HepG2 (cell line): ENCODE measurements around the gene CALHM5. TPM values are rescaled to one million over a fixed set of nuclear protein-coding genes. Genes with fewer than 3 reads are reported as not detected.

Experiments used
- ATAC-seq: fragments of 200-7000 bp; cut with Tn5 transposase; 3 replicates; pipeline ENCODE4 v1.9.1; 2020; ENCODE audit warnings: mild to moderate bottlenecking, moderate library complexity
- BruUV-seq: library from RNA; stranded (reverse); fragments of 400-500 nt; replicated peaks from 2 replicates; lab custom pipeline; 2021; lab: Mats Ljungman, UMichigan
- CTCF ChIA-PET: fragments of 300-600 bp; formaldehyde crosslinking; extraction: SDS; loops from one replicate; lab custom pipeline; 2021; ENCODE audit warnings: low total read pairs, inconsistent platforms, low intra/inter-chr PET ratio; lab: Yijun Ruan, JAX
- POLR2A ChIA-PET: fragments of 350-600 bp; sonication (Branson Sonifier 250); formaldehyde crosslinking; loops from one replicate; lab custom pipeline; 2020; ENCODE audit warnings: antibody characterized with exemption, inconsistent platforms; lab: Yijun Ruan, JAX
- DNase-seq: peaks from one replicate; pipeline ENCODE4 v3.0.0-alpha.2; 2015; ENCODE audit warnings: low spot score
- FAIRE-seq: peaks from 3 replicates; lab custom pipeline; 2011; peaks lifted over from hg19 to GRCh38; lab: Jason Lieb, UNC
- H2AFZ ChIP-seq: one replicate; pipeline ENCODE4 v1.6.1; 2011; ENCODE audit warnings: low read length, inconsistent platforms
- H3K27ac ChIP-seq: fragments of 300-600 bp; 3 replicates; pipeline ENCODE4 v1.8.0; 2011; ENCODE audit warnings: mixed run types, mild to moderate bottlenecking, mixed read lengths, low read length, inconsistent platforms; ENCODE audit not compliant: insufficient read depth; ENCODE audit errors: extremely low read length
- H3K27me3 ChIP-seq, 2 experiments: fragments of 200-600 bp in 1 of 2; 2 replicates in 1 of 2; 3 replicates in 1 of 2; pipeline versions ENCODE4 v1.6.0 to v1.8.0; 2011; ENCODE audit warnings: low read length in 2 of 2, mild to moderate bottlenecking in 2 of 2, moderate library complexity in 2 of 2, inconsistent platforms in 1 of 2; ENCODE audit not compliant: insufficient read depth in 2 of 2, control insufficient read depth in 1 of 2
- H3K36me3 ChIP-seq, 2 experiments: fragments of 200-600 bp in 1 of 2; replicated peaks in 1 of 2; 2 replicates in 1 of 2; 3 replicates in 1 of 2; pipeline versions ENCODE4 v1.5.1 to v1.8.0; 2011; ENCODE audit warnings: low read length in 2 of 2, inconsistent platforms in 1 of 2; ENCODE audit not compliant: insufficient read depth in 2 of 2, control insufficient read depth in 1 of 2
- H3K4me1 ChIP-seq: 2 replicates; pipeline ENCODE4 v1.5.1; 2012; ENCODE audit warnings: low read length, inconsistent platforms; ENCODE audit not compliant: insufficient read depth
- H3K4me2 ChIP-seq: 2 replicates; pipeline ENCODE4 v1.6.0; 2011; ENCODE audit warnings: low read depth, low read length, inconsistent platforms
- H3K4me3 ChIP-seq, 3 experiments: fragments of 200-600 bp in 1 of 3; sonication (generic), shearing (Covaris generic) in 1 of 3; replicated peaks in 1 of 3; 2 replicates each; pipeline ENCODE4 v1.5.1; 2011 to 2016; ENCODE audit warnings: low read length in 3 of 3, inconsistent platforms in 2 of 3, low read depth in 2 of 3, mild to moderate bottlenecking in 2 of 3, control low read depth in 1 of 3, mixed read lengths in 1 of 3; ENCODE audit not compliant: insufficient read depth in 1 of 3
- H3K79me2 ChIP-seq: one replicate; pipeline ENCODE4 v1.6.1; 2011; ENCODE audit warnings: low read length, inconsistent platforms; ENCODE audit not compliant: insufficient read depth
- H3K9ac ChIP-seq: 2 replicates; pipeline ENCODE4 v1.6.0; 2011; ENCODE audit warnings: mild to moderate bottlenecking, low read depth, low read length, inconsistent platforms; ENCODE audit not compliant: insufficient read depth
- H3K9me3 ChIP-seq: 2 replicates; pipeline ENCODE4 v1.5.1; 2012; ENCODE audit warnings: mild to moderate bottlenecking, low read length
- H4K20me1 ChIP-seq: 2 replicates; pipeline ENCODE4 v1.6.0; 2011; ENCODE audit warnings: inconsistent platforms, mild to moderate bottlenecking, low read length, moderate library complexity; ENCODE audit not compliant: insufficient read depth
- CREB1 ChIP-seq, 2 experiments: fragments of 450-650 bp in 1 of 2; IDR thresholded peaks; 2 replicates each; pipeline ENCODE4 v1.6.1; 2016 to 2017; ENCODE audit warnings: control low read depth in 1 of 2, mild to moderate bottlenecking in 1 of 2, missing compliant biosample characterization in 1 of 2, missing genetic modification characterization in 1 of 2
- HMGA1 ChIP-seq: sonication (generic); formaldehyde crosslinking; conservative IDR thresholded peaks from 2 replicates; pipeline ENCODE4 v1.4.0; 2020; ENCODE audit warnings: missing genetic modification reagents
- PHF21A ChIP-seq: sonication (generic); formaldehyde crosslinking; IDR thresholded peaks from 2 replicates; pipeline ENCODE4 v1.5.0; 2020; ENCODE audit warnings: mild to moderate bottlenecking, missing genetic modification reagents
- RBM39 ChIP-seq: fragments of 200-400 bp; formaldehyde crosslinking; IDR thresholded peaks from one replicate; pipeline ENCODE4 v1.6.1; 2018; ENCODE audit warnings: antibody characterized with exemption, mild to moderate bottlenecking, low read depth, low read length; ENCODE audit not compliant: poor library complexity, severe bottlenecking
- SP2 ChIP-seq: sonication (generic); formaldehyde crosslinking; IDR thresholded peaks from 2 replicates; pipeline ENCODE4 v1.5.1; 2020; ENCODE audit warnings: mild to moderate bottlenecking, missing genetic modification reagents
- YEATS4 ChIP-seq: sonication (generic); formaldehyde crosslinking; IDR thresholded peaks from 2 replicates; pipeline ENCODE4 v1.4.0; 2020; ENCODE audit warnings: missing genetic modification reagents, borderline replicate concordance
- ZBTB21 ChIP-seq: sonication (generic); formaldehyde crosslinking; IDR thresholded peaks from 2 replicates; pipeline ENCODE4 v1.4.0; 2020; ENCODE audit warnings: missing genetic modification reagents
- ZNF205 ChIP-seq: IDR thresholded peaks from 2 replicates; pipeline ENCODE4 v1.6.1; 2018; ENCODE audit warnings: missing biosample characterization, missing genetic modification reagents
- ZNF557 ChIP-seq: sonication (generic); formaldehyde crosslinking; IDR thresholded peaks from 2 replicates; pipeline ENCODE4 v1.4.0; 2020; ENCODE audit warnings: missing genetic modification reagents
- ZNF782 ChIP-seq: sonication (generic); formaldehyde crosslinking; IDR thresholded peaks from 2 replicates; pipeline ENCODE4 v1.4.0; 2020; ENCODE audit warnings: missing genetic modification reagents, mild to moderate bottlenecking, borderline replicate concordance
- WGBS: methylation state at CpG from one replicate; pipeline ENCODE4 v1.1.6; 2017; ENCODE audit warnings: low lambda C conversion rate; 5-methylcytosine and 5-hydroxymethylcytosine counted together
- in situ Hi-C: cut with HindIII; loops from 2 replicates; pipeline ENCODE4 v1.10.0; 2017; ENCODE audit warnings: low pct_unique_long_range_greater_than_20kb; ENCODE audit not compliant: extremely low pct_ligation_motif_present
- intact Hi-C: fragments of 100-400 bp; cut with micrococcal nuclease; formaldehyde crosslinking; loops from one replicate; pipeline ENCODE4 v1.10.0; 2022; ENCODE audit not compliant: unreplicated experiment
- polyA plus RNA-seq, 8 experiments: library from polyadenylated mRNA; depleted of rRNA in 3 of 8; stranded (reverse) in 7 of 8; unstranded in 1 of 8; fragments of >200 nt; fragmentation: Illumina TruSeq in 4 of 8; extraction: Trizol in 4 of 8; gene quantifications; 2 replicates each; pipeline versions ENCODE4 v1.2.1 to v1.2.3, GENCODE V29; 2011 to 2016; ENCODE audit warnings: low read depth in 4 of 8, missing spikeins in 1 of 8, mixed read lengths in 1 of 8; ENCODE audit not compliant: insufficient read depth in 1 of 8
- total RNA-seq, 5 experiments: library from RNA; depleted of rRNA; stranded (reverse); fragments of >200 nt; fragmentation: Illumina TruSeq; extraction: Trizol; gene quantifications; 2 replicates each; pipeline ENCODE4 v1.2.3, GENCODE V29; 2016; ENCODE audit warnings: low read depth in 1 of 5
- TF ChIP-seq, protein P1 (sequence below): sonication (generic); formaldehyde crosslinking; IDR thresholded peaks from 2 replicates; pipeline ENCODE4 v1.8.1; 2023; ENCODE audit warnings: mild to moderate bottlenecking, moderate library complexity, missing genetic modification reagents
- TF ChIP-seq, protein P2 (sequence below): sonication (generic); formaldehyde crosslinking; IDR thresholded peaks from 2 replicates; pipeline ENCODE4 v1.4.0; 2020; ENCODE audit warnings: missing genetic modification reagents

Gene CALHM5
- total and polyA plus RNA-seq, 2 of the 13 experiments (the other 11 are each of a cell fraction or from before 2014, with no cell fraction given) = not detected

DNA sequence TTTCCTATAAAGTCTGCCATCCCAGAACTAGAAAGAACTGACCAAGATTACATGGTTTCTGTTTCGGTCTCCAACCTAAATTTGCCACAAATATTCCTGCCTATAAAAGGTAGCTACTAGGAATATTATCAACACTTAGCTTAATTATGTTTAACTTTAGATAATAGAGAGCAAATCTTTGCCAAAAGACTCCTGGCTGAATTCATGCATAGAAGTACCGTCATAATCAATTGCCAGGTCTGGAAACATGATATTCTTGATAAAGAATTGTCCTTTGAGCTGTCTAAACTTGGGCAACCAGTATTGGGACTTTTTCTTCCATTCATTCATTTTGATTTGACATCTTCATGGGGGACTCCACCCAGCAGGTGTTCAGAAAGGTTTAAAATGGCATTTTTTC, 27.8 kb upstream of the CALHM5 start (continued):
- TF ChIP-seq HMGA1 (CRISPR knock-in tag) (no peak), RBM39 (no peak), YEATS4 (CRISPR knock-in tag) (no peak), PHF21A (CRISPR knock-in tag) (no peak), ZBTB21 (CRISPR knock-in tag) (no peak), ZNF557 (no peak), ZNF782 (CRISPR knock-in tag) (no peak)
- TF ChIP-seq, protein P1, sequence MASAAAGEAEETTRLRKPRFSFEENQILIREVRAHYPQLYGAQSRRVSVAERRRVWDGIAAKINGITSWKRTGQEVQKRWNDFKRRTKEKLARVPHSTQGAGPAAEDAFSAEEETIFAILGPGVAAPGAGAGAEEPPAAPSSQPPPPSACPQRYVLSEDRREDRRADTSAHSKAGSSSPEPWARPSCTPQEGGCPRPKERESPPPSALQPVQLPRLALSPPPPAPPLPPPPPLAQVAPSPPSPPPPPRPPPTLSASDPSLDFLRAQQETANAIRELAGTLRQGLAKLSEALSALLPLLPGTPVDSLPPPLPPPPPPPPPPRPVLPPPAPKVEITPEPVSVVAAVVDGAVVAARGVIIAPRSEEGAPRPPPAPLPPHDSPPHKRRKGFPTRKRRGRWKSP (CRISPR knock-in tag) = no peak
- TF ChIP-seq, protein P2, sequence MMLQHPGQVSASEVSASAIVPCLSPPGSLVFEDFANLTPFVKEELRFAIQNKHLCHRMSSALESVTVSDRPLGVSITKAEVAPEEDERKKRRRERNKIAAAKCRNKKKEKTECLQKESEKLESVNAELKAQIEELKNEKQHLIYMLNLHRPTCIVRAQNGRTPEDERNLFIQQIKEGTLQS (CRISPR knock-in tag) = no peak
- TF ChIP-seq, all 625 proteins: peak for 0

DNA sequence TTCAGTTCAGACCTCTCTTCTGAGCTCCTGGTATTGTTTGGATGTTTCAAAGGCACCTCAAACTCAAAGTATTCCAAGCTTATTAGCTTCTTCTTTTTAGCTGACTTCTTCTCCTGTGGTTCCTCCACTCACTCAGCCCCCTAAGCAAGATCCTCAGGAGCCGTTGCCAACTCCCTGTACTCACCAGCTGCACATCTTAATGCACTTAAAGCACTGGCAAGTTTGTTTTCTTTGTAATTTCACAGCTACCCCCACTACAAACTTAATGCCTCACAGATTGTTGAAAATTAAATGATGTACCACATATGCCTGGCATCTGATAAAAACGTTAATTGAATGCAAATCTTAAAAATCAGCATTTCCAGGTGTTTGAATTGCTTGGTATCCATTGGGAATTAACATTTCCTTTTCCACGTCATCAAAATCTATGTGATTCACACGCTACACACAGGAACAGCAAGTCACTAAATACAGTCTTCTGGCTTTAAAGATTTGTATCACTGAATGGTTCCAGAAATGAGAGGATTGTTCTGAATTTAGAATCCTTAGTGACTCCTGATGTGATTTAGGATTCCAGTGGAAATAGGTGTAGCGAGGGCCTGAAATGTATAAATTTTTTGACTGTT, 25.8 kb upstream of the CALHM5 start:
- Histone ChIP-seq H3K4me1 (no peaks in the 10 kb centered on the region), H3K79me2 (no peaks in the 10 kb centered on the region), H4K20me1 (no peaks in the 10 kb centered on the region), H3K36me3 (no peaks in the 10 kb centered on the region), H3K4me2 (no peak overlapping the region), H3K9ac (no peak overlapping the region), H3K27me3 (peaks cover 0 to 11% of the 10 kb centered on the region in 2 experiments; a peak in 3 of 5 replicates), H2AFZ (no peak overlapping the region), H3K27ac (no peak overlapping the region), H3K4me3 (no peak overlapping the region), H3K9me3 (no peaks in the 10 kb centered on the region)
- DNase-seq = no peak
- intact Hi-C loops = no loop called here
- POLR2A ChIA-PET = no interaction called here
- in situ Hi-C loops = no loop called here
- no peak for ATAC-seq
- CTCF ChIA-PET = no interaction called here
- BruUV-seq = no TSS peak
- FAIRE-seq = no peak
- peak; percentile 79 for TF ChIP-seq CREB1 (IDR thresholded peaks at IDR 0.05)
- no peak for TF ChIP-seq CREB1 (CRISPR knock-in tag; IDR thresholded peaks at IDR 0.05)
- TF ChIP-seq SP2 (CRISPR knock-in tag) = no peak
- no peak for TF ChIP-seq ZNF205 (CRISPR knock-in tag)
- WGBS = under 1% methylated on average over 5 of the region's 5 CpGs
